GM12891 (cell line): ENCODE results near the gene NAP1L5.

Source experiments
- POLR2A ChIP-seq: IDR thresholded peaks from 2 replicates; pipeline ENCODE4 v1.6.1; 2011; ENCODE audit warnings: low read depth, low read length, control low read depth
- POLR2AphosphoS5 ChIP-seq: IDR thresholded peaks from 2 replicates; pipeline ENCODE4 v1.6.1; 2011; ENCODE audit warnings: low read depth, low read length, control low read depth
- TAF1 ChIP-seq: IDR thresholded peaks from 2 replicates; pipeline ENCODE4 v1.6.1; 2011; ENCODE audit warnings: low read depth, low read length, control low read depth

DNA sequence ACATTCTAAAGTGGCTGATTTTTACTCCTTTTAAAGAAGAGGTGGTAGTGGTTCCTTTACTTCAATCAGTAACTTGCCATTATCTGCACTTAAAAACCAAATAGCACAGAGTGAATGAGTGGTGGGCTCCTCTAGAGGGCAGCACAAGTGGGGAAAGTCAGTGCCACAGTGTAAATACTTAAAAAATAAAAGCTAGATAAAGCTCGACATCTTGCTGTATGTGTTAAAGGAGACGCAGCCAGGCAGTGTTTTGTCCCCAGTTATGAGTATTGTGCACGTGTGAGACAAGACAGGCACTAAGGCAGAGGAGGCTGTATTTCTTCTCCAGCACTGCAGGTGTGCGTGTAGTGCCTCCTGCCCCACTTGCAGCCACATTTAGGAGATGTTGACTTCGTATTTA, 24.6 kb downstream of the NAP1L5 start:
- TF ChIP-seq TAF1, result no peak
- TF ChIP-seq POLR2A, result no peak
- TF ChIP-seq POLR2AphosphoS5, result no peak
